HEK293 (cell line): ENCODE measurements around the gene SHROOM1.

Experiments
- ATF2 ChIP-seq: fragments of 450-650 bp; formaldehyde crosslinking; IDR thresholded peaks from 2 replicates; pipeline ENCODE4 v1.5.1; 2016; ENCODE audit warnings: missing biosample characterization, missing genetic modification characterization, low read depth
- CTCF ChIP-seq: fragments of 450-650 bp; formaldehyde crosslinking; IDR thresholded peaks from 2 replicates; pipeline ENCODE4 v1.5.1; 2016; ENCODE audit warnings: missing biosample characterization, missing genetic modification characterization
- REST ChIP-seq: fragments of 450-650 bp; formaldehyde crosslinking; IDR thresholded peaks from 2 replicates; pipeline ENCODE4 v1.5.1; 2016; ENCODE audit warnings: missing biosample characterization, missing genetic modification characterization
- ZBTB11 ChIP-seq: fragments of 450-650 bp; formaldehyde crosslinking; conservative IDR thresholded peaks from 2 replicates; pipeline ENCODE4 v1.5.1; 2016; ENCODE audit warnings: low read depth, missing biosample characterization, missing genetic modification characterization
- ZFHX2 ChIP-seq: fragments of 450-650 bp; formaldehyde crosslinking; conservative IDR thresholded peaks from 2 replicates; pipeline ENCODE4 v1.5.1; 2016; ENCODE audit warnings: missing biosample characterization, missing genetic modification characterization
- ZNF146 ChIP-seq: fragments of 450-650 bp; formaldehyde crosslinking; IDR thresholded peaks from 2 replicates; pipeline ENCODE4 v1.5.1; 2016; ENCODE audit warnings: missing biosample characterization, missing genetic modification characterization
- ZNF518A ChIP-seq: fragments of 450-650 bp; formaldehyde crosslinking; conservative IDR thresholded peaks from 2 replicates; pipeline ENCODE4 v1.5.1; 2016; ENCODE audit warnings: low read depth, missing biosample characterization, missing genetic modification characterization
- ZNF629 ChIP-seq: fragments of 450-650 bp; formaldehyde crosslinking; IDR thresholded peaks from 2 replicates; pipeline ENCODE4 v1.5.1; 2017; ENCODE audit warnings: missing biosample characterization, missing genetic modification characterization
- ZNF677 ChIP-seq: fragments of 450-650 bp; IDR thresholded peaks from 2 replicates; pipeline ENCODE4 v1.5.0; 2018; ENCODE audit warnings: missing biosample characterization, mild to moderate bottlenecking, missing genetic modification characterization, moderate library complexity

GRCh38 chr5:132778856-132779255 is 51.6 kb downstream of the SHROOM1 start:
- TF ChIP-seq ZFHX2 (no peak), REST (tag by site-specific recombination) (no peak), CTCF (tag by site-specific recombination) (no peak), ZNF629 (tag by site-specific recombination) (no peak), ATF2 (tag by site-specific recombination) (no peak), ZNF677 (tag by site-specific recombination) (no peak), ZNF518A (no peak), ZBTB11 (tag by site-specific recombination) (no peak), ZNF146 (tag by site-specific recombination) (no peak)
